ENCODE results near the gene MGST2. TPM values are rescaled to one million over a fixed set of nuclear protein-coding genes. Genes with fewer than 3 reads are reported as not detected.

The MGST2 gene
- total RNA-seq, 1 experiment from 2014 or later = 39.0 TPM

DNA sequence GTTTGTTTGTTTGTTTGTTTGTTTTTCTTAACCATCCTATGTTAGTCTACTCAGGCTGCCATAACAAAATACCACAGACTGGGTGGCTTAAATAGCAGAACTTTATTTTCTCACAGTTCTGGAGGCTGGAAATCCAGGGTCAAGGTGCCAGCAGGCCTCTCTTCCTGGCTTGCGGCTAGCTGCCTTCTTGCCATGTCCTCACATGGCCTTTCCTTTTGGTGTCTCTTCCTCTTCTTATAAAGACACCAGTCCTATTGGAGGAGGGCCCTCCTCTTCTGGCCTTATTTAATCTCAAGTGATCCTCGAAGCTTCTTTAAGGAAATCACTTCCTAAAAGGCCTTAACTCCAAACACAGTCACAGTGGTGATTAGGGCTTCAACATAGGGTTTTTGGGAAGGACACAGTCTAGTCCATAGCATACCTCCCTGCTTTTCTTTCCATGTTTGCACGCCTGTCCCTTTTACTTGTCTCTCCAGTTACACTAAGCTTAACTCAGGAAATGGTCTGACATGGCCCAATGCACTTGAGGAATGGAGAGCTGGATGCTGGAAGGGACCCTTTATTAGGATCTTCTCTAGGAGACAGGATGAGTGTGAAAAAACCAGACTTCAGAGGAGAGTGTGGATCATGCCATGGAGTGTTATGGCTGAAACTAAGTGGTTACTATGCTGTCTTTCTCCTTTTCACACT, 36.0 kb upstream of the MGST2 start:
- Histone ChIP-seq H3K4me3 (ENCODE audit: low read length) (no peak overlapping the region), H3F3A (ENCODE audit: low read length, unreplicated experiment) (no peaks in the 10 kb centered on the region), H3K27me3 (ENCODE audit: low read length) (no peaks in the 10 kb centered on the region), H3K27ac (ENCODE audit: low read length) (no peak overlapping the region), H3K4me1 (ENCODE audit: insufficient read depth, low read length) (no peaks in the 10 kb centered on the region), H3K9me3 (ENCODE audit: low read length) (no peaks in the 10 kb centered on the region), H3K79me2 (ENCODE audit: low read length) (no peaks in the 10 kb centered on the region), H3K9ac (ENCODE audit: low read length) (no peak overlapping the region), H3K4me2 (ENCODE audit: low read length) (no peak overlapping the region), H2AFZ (ENCODE audit: low read length) (no peak overlapping the region), H3K36me3 (ENCODE audit: low read depth, low read length) (no peaks in the 10 kb centered on the region), H3K9me2 (replicated peaks; ENCODE audit: low read length) (no peaks in the 10 kb centered on the region), H4K20me1 (ENCODE audit: low read length) (no peaks in the 10 kb centered on the region)
- DNase-seq = no peak
- no peak for ATAC-seq
- intact Hi-C loops (cut with micrococcal nuclease) = no loop called here
- TF ChIP-seq EZH2 (IDR thresholded peaks at IDR 0.05; ENCODE audit: low read length, unreplicated experiment) (no peak), CTCF (conservative IDR thresholded peaks at IDR 0.05; ENCODE audit: low read depth, low read length) (no peak), EZH2phosphoT487 (IDR thresholded peaks at IDR 0.05; ENCODE audit: borderline replicate concordance, low read length) (no peak)
- ChIA-PET POLR2A (ENCODE audit: unreplicated experiment) (no interaction called here), CTCF (no interaction called here)
- no TSS peak for BruUV-seq (replicated peaks)

DNA sequence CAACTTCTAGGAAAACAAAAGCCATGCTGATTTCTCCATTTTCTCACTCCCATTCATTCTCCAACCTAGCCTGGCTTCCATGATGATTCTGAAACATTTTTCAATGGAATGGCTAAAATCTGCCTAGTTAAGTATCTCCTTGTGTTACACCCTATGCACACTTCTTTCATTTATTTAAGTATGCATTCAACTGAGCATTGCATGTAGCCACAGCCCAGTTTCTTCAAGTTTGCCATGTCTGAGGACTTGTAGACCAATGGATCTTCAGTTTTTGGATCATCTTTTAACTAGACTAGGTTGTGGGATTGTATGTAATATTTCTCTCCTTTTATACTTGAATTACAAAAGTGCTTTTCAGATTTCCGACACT, 35.5 kb upstream of the MGST2 start:
- Histone ChIP-seq H3K9me3 (ENCODE audit: low read length) (no peaks in the 10 kb centered on the region), H3K27ac (ENCODE audit: low read length) (no peak overlapping the region), H2AFZ (ENCODE audit: low read length) (no peak overlapping the region), H3K27me3 (ENCODE audit: low read length) (no peaks in the 10 kb centered on the region), H3K36me3 (ENCODE audit: low read depth, low read length) (no peaks in the 10 kb centered on the region), H3K4me1 (ENCODE audit: insufficient read depth, low read length) (no peaks in the 10 kb centered on the region; the same call in 1 of the 2 replicates), H3K9me2 (replicated peaks; ENCODE audit: low read length) (no peaks in the 10 kb centered on the region), H3K4me3 (ENCODE audit: low read length) (no peak overlapping the region), H3F3A (ENCODE audit: low read length, unreplicated experiment) (no peaks in the 10 kb centered on the region), H3K9ac (ENCODE audit: low read length) (no peak overlapping the region), H3K4me2 (ENCODE audit: low read length) (no peak overlapping the region), H3K79me2 (ENCODE audit: low read length) (no peaks in the 10 kb centered on the region), H4K20me1 (ENCODE audit: low read length) (no peaks in the 10 kb centered on the region)
- no TSS peak for BruUV-seq (replicated peaks)
- POLR2A ChIA-PET (ENCODE audit: unreplicated experiment) = no interaction called here
- CTCF ChIA-PET = no interaction called here
- no peak for ATAC-seq
- TF ChIP-seq EZH2 (IDR thresholded peaks at IDR 0.05; ENCODE audit: low read length, unreplicated experiment) (no peak), EZH2phosphoT487 (IDR thresholded peaks at IDR 0.05; ENCODE audit: borderline replicate concordance, low read length) (no peak), CTCF (conservative IDR thresholded peaks at IDR 0.05; ENCODE audit: low read depth, low read length) (no peak)
- no peak for DNase-seq
- intact Hi-C loops (cut with micrococcal nuclease) = no loop called here

DNA sequence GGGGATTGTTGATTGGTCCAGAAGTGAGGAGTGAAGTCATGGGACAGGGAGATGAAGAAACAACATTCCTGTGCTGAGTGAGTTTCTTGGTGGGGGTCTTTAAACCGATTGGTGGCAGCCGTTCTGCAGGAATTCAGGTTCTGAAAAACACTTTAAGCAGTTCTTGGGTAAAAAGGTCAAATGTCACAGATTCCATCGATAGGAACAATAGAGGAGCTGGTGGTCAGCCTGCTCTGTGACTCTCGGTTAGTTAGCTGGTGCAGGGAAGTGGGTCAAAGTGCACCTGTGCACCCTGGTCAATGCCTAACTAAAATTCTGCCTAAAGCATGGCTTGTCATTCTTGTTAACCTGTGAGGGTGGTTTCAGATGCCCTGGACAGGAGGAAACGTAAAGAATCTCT, 34.6 kb upstream of the MGST2 start:
- no TSS peak for BruUV-seq (replicated peaks)
- Histone ChIP-seq H3K4me2 (ENCODE audit: low read length) (no peak overlapping the region), H3K4me1 (ENCODE audit: insufficient read depth, low read length) (peaks cover 9% of the 10 kb centered on the region; the same call in 1 of the 2 replicates), H3K9me3 (ENCODE audit: low read length) (no peaks in the 10 kb centered on the region), H3K36me3 (ENCODE audit: low read depth, low read length) (no peaks in the 10 kb centered on the region), H3K27ac (ENCODE audit: low read length) (no peak overlapping the region), H3F3A (ENCODE audit: low read length, unreplicated experiment) (no peaks in the 10 kb centered on the region), H3K9me2 (replicated peaks; ENCODE audit: low read length) (no peaks in the 10 kb centered on the region), H3K4me3 (ENCODE audit: low read length) (no peak overlapping the region), H2AFZ (ENCODE audit: low read length) (no peak overlapping the region), H4K20me1 (ENCODE audit: low read length) (no peaks in the 10 kb centered on the region), H3K9ac (ENCODE audit: low read length) (no peak overlapping the region), H3K79me2 (ENCODE audit: low read length) (no peaks in the 10 kb centered on the region), H3K27me3 (ENCODE audit: low read length) (no peaks in the 10 kb centered on the region)
- POLR2A ChIA-PET (ENCODE audit: unreplicated experiment) = no interaction called here
- ATAC-seq (no peak), DNase-seq (no peak)
- no peak for TF ChIP-seq EZH2phosphoT487 (IDR thresholded peaks at IDR 0.05; ENCODE audit: borderline replicate concordance, low read length)
- TF ChIP-seq CTCF (conservative IDR thresholded peaks at IDR 0.05; ENCODE audit: low read depth, low read length) = no peak
- no peak for TF ChIP-seq EZH2 (IDR thresholded peaks at IDR 0.05; ENCODE audit: low read length, unreplicated experiment)
- CTCF ChIA-PET = interaction anchor here (0.7 kb wide), 1 partner anchor 69 kb away, joined by 3 read pairs; no protein-coding TSS in a partner anchor
- intact Hi-C loops (cut with micrococcal nuclease) = loop anchor here (1.0 kb wide), 1 partner anchor 23 kb away; no protein-coding TSS in a partner anchor
